UCSD-AML1 (cell line): Measurements from ENCODE around the gene SPDYE16.
"Not testable (repeated sequence)": the region's sequence is repeated elsewhere in the genome, so short reads cannot be mapped to it uniquely, and the experiment has no call there.

ENCODE experiments used
- DNase-seq: peaks from one replicate; lab custom pipeline; 2025; ENCODE audit not compliant: unreplicated experiment; lab: John Stamatoyannopoulos, UW

Gene SPDYE16

GRCh38 chr7:76549855-76550248, 6.8 kb upstream of the SPDYE16 start:
- not testable (repeated sequence) for DNase-seq

- DNase-seq = peak; percentile 83
Measured at GRCh38 chr7:76549025-76549854, 6.1 kb upstream of the SPDYE16 start.

- DNase-seq = not testable (repeated sequence)
Measured at GRCh38 chr7:76531643-76532042, 11.5 kb downstream of the SPDYE16 start.

- DNase-seq = not testable (repeated sequence)
Measured at GRCh38 chr7:76526183-76526582, 16.9 kb downstream of the SPDYE16 start.

GRCh38 chr7:76516932-76517331, 26.2 kb downstream of the SPDYE16 start:
- DNase-seq = not testable (repeated sequence)

- DNase-seq = peak; percentile 27
Measured at GRCh38 chr7:76515999-76516443, 27.1 kb downstream of the SPDYE16 start.

GRCh38 chr7:76514926-76515771, 27.9 kb downstream of the SPDYE16 start:
- DNase-seq = no peak

- DNase-seq = no peak
Measured at GRCh38 chr7:76513817-76514799, 29.0 kb downstream of the SPDYE16 start.

- DNase-seq = no peak
Measured at GRCh38 chr7:76512941-76513816, 29.9 kb downstream of the SPDYE16 start.

GRCh38 chr7:76511911-76512885, 30.9 kb downstream of the SPDYE16 start:
- not testable (repeated sequence) for DNase-seq

GRCh38 chr7:76511200-76511910, 31.7 kb downstream of the SPDYE16 start:
- not testable (repeated sequence) for DNase-seq

- DNase-seq = peak; percentile 19
Measured at GRCh38 chr7:76509931-76510877, 32.9 kb downstream of the SPDYE16 start, which contains the start of gene UPK3B. TSS of gene UPK3B (plus strand) at chr7:76510552. CDS start at chr7:76510653, 101 bp downstream.

GRCh38 chr7:76507723-76508406, 35.2 kb downstream of the SPDYE16 start:
- no peak for DNase-seq

- DNase-seq = not testable (repeated sequence)
Measured at GRCh38 chr7:76506643-76507042, 36.5 kb downstream of the SPDYE16 start.

- no peak for DNase-seq
Measured at GRCh38 chr7:76506081-76506440, 37.0 kb downstream of the SPDYE16 start.
